Sigmoid colon (tissue), 3 donors: Measurements from ENCODE around the gene CTNNB1.

Source experiments
- POLR2A ChIP-seq, 2 donors: fragments of 450-650 bp; IDR thresholded peaks; one replicate each; pipeline ENCODE4 v1.6.1; 2016; ENCODE audit warnings: antibody characterized with exemption in 2 of 2, mild to moderate bottlenecking in 2 of 2, moderate library complexity in 2 of 2
- TF ChIP-seq, protein P1 (sequence below), 4 experiments: fragments of 450-650 bp in 3 of 4; fragments of 200-600 bp in 1 of 4; IDR thresholded peaks; one replicate each; pipeline ENCODE4 v1.5.1; 2016 to 2019; ENCODE audit warnings: antibody characterized with exemption in 4 of 4, mild to moderate bottlenecking in 3 of 4, moderate library complexity in 2 of 4

DNA sequence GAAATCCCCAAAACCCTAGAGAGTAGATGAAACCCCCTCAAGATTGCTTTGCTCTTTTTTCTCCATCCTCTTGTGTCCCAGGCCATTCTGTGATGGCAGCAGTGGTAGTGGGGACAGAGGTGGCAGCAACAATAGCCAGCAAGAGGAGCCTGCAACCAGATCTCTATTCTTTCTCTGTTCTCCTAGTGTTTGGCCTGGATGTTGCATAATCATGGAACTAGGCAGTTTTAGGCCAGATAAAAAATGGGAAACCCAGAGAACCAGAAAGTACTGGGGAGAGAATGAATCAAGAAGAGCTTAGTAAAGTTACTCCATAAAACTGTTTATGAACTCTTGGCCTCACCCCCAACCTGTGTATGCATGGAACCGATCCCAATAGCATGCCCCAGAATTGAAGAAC lies 52.3 kb downstream of the CTNNB1 start:
- no peak for TF ChIP-seq POLR2A (IDR thresholded peaks at IDR 0.05)
- TF ChIP-seq, protein P1, sequence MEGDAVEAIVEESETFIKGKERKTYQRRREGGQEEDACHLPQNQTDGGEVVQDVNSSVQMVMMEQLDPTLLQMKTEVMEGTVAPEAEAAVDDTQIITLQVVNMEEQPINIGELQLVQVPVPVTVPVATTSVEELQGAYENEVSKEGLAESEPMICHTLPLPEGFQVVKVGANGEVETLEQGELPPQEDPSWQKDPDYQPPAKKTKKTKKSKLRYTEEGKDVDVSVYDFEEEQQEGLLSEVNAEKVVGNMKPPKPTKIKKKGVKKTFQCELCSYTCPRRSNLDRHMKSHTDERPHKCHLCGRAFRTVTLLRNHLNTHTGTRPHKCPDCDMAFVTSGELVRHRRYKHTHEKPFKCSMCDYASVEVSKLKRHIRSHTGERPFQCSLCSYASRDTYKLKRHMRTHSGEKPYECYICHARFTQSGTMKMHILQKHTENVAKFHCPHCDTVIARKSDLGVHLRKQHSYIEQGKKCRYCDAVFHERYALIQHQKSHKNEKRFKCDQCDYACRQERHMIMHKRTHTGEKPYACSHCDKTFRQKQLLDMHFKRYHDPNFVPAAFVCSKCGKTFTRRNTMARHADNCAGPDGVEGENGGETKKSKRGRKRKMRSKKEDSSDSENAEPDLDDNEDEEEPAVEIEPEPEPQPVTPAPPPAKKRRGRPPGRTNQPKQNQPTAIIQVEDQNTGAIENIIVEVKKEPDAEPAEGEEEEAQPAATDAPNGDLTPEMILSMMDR (IDR thresholded peaks at IDR 0.05): no peak
